Measurements from ENCODE around the gene NOPCHAP1.

- TF ChIP-seq CTCF (IDR thresholded peaks at IDR 0.05; ENCODE audit: low read depth, low read length, poor library complexity, severe bottlenecking) (no peak), EZH2phosphoT487 (IDR thresholded peaks at IDR 0.05; ENCODE audit: borderline replicate concordance, low read length) (no peak)
These were observed 33.3 kb upstream of the NOPCHAP1 start for GRCh38 chr12:104952816-104953215.

All from DOHH2 (cell line).